Measurements from ENCODE around the gene TEAD1.

Gene TEAD1

DNA sequence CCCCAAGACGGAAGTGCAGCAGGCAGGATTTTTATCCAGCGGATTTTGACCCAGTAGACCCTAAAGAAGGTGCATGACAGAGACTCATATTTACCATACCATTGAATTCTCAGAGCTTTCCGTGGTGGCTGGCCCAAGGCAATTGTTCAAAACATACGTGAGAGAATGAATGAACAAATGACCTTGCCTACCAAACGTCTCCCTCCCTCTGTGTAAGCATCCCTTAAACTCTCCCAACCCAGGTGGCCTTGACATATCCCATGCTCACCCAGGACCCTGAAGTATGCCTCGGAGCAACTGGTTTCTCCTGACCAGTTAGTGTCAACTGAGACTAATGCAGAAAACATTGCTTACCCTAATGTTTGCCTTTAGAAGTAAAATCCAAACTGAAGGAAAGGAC lies 154.9 kb downstream of the TEAD1 start:
- no peak for TF ChIP-seq CTCF (IDR thresholded peaks at IDR 0.05; ENCODE audit: borderline replicate concordance, control extremely low read depth, extremely low read depth, insufficient read depth, missing control alignments)

GRCh38 chr11:12829540-12830314 lies 155.5 kb downstream of the TEAD1 start:
- no peak for DNase-seq (ENCODE audit: low spot score)
- in situ Hi-C loops (cut with MboI; ENCODE audit: low sequenced_read_pairs, unreplicated experiment): no loop called here
- TF ChIP-seq CTCF (IDR thresholded peaks at IDR 0.05; ENCODE audit: borderline replicate concordance, control extremely low read depth, extremely low read depth, insufficient read depth, missing control alignments): no peak

More for the DNA sequence above, 154.9 kb downstream of the TEAD1 start:
- no peak for DNase-seq (ENCODE audit: low spot score)
- in situ Hi-C loops (cut with MboI; ENCODE audit: low sequenced_read_pairs, unreplicated experiment): no loop called here

GRCh38 chr11:12831471-12832202 lies 157.4 kb downstream of the TEAD1 start:
- no peak for DNase-seq (ENCODE audit: low spot score)

DNA sequence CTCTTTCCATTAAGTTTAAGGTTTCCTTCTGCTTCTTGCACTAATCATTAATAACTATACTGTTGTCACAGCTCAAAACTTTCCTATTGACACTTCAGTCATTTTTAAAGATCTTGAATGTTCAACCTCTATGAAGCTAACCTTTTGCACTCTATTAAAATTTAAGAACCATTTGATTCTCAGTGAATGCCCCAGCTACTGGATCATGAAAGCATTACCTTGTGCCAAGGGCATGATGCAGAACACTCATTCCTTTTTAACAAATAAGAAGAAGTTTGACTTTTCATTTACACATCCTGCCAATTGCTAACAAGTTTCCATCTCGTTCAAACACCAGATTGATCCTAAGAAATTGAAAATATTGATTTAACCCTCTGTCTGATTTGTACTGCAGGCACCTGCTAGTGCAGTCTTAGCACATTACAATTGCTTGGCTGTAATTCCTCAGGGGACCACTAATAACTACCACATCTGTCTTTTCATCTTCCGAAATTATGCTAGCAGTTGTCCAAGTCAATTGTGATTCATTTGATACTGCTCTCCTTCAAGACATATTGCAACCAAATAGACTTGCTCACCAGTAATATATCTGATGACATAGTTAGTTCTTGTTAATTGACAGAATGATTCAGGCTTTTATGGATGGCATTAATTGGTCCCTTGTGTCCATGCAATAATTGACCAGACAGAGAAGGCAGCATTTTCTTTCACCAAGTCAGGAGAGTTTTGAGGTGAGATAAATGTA lies 158.4 kb downstream of the TEAD1 start:
- TF ChIP-seq CTCF (IDR thresholded peaks at IDR 0.05; ENCODE audit: borderline replicate concordance, control extremely low read depth, extremely low read depth, insufficient read depth, missing control alignments): no peak
- in situ Hi-C loops (cut with MboI; ENCODE audit: low sequenced_read_pairs, unreplicated experiment): no loop called here
- no peak for DNase-seq (ENCODE audit: low spot score)

More at GRCh38 chr11:12831471-12832202, 157.4 kb downstream of the TEAD1 start:
- in situ Hi-C loops (cut with MboI; ENCODE audit: low sequenced_read_pairs, unreplicated experiment): no loop called here
- TF ChIP-seq CTCF (IDR thresholded peaks at IDR 0.05; ENCODE audit: borderline replicate concordance, control extremely low read depth, extremely low read depth, insufficient read depth, missing control alignments): no peak

- no peak for TF ChIP-seq CTCF (IDR thresholded peaks at IDR 0.05; ENCODE audit: borderline replicate concordance, control extremely low read depth, extremely low read depth, insufficient read depth, missing control alignments)
- DNase-seq (ENCODE audit: low spot score): no peak
- in situ Hi-C loops (cut with MboI; ENCODE audit: low sequenced_read_pairs, unreplicated experiment): no loop called here
These were observed 159.9 kb downstream of the TEAD1 start for GRCh38 chr11:12834166-12834565.

GRCh38 chr11:12834630-12835029 lies 160.4 kb downstream of the TEAD1 start:
- in situ Hi-C loops (cut with MboI; ENCODE audit: low sequenced_read_pairs, unreplicated experiment): no loop called here
- TF ChIP-seq CTCF (IDR thresholded peaks at IDR 0.05; ENCODE audit: borderline replicate concordance, control extremely low read depth, extremely low read depth, insufficient read depth, missing control alignments): no peak
- DNase-seq (ENCODE audit: low spot score): no peak
